Measurements from ENCODE around the gene VAV3. TPM values are rescaled to one million over a fixed set of nuclear protein-coding genes. Genes with fewer than 3 reads are reported as not detected.

VAV3 gene
- total and polyA plus RNA-seq, 9 of the 15 experiments (the other 6 are each of a cell fraction or from before 2014, with no cell fraction given) = not detected

GRCh38 chr1:107949467-107950253 lies 15.3 kb downstream of the VAV3 start:
- H3K27me3 ChIP-seq (ENCODE audit: control insufficient read depth in 2 of 2, insufficient read depth in 2 of 2, low read length in 2 of 2) = no peaks in the 10 kb centered on the region
- H3K4me2 ChIP-seq (ENCODE audit: insufficient read depth, low read length) = no peak overlapping the region
- H3K9me1 ChIP-seq (ENCODE audit: control insufficient read depth, insufficient read depth, low read length) = no peaks in the 10 kb centered on the region
- in situ Hi-C loops (cut with MboI) = no loop called here
- no peak overlapping the region for H3K9ac ChIP-seq (ENCODE audit: insufficient read depth in 1 of 2, low read depth in 2 of 2, low read length in 2 of 2)
- no peaks in the 10 kb centered on the region for H3K4me1 ChIP-seq (replicated peaks in 1 of 2; ENCODE audit: control insufficient read depth in 2 of 2, insufficient read depth in 2 of 2, low read length in 2 of 2)
- H3K4me3 ChIP-seq = no peak overlapping the region
- BruUV-seq (replicated peaks) = no TSS peak
- intact Hi-C loops (cut with micrococcal nuclease) = no loop called here
- H3K79me2 ChIP-seq (ENCODE audit: control insufficient read depth, insufficient read depth, low read length) = no peaks in the 10 kb centered on the region
- H3K27ac ChIP-seq (ENCODE audit: extremely low read depth, low read depth, low read length) = no peak overlapping the region
- FAIRE-seq = no peak
- H3K9me3 ChIP-seq (replicated peaks; ENCODE audit: control insufficient read depth, insufficient read depth, low read depth, low read length) = no peaks in the 10 kb centered on the region
- H3K36me3 ChIP-seq (ENCODE audit: control insufficient read depth, insufficient read depth, low read length) = no peaks in the 10 kb centered on the region
- no peak for DNase-seq (ENCODE audit: extremely low read depth in 1 of 4, low spot score in 3 of 4)
- WGBS (ENCODE audit: insufficient coverage, low coverage, missing lambda C conversion rate) = 0% methylated on average over 3 of the region's 3 CpGs
- no peaks in the 10 kb centered on the region for H4K20me1 ChIP-seq (replicated peaks; ENCODE audit: control insufficient read depth, insufficient read depth, low read length)
- H2AFZ ChIP-seq (ENCODE audit: low read depth, low read length) = no peak overlapping the region
- CTCF ChIA-PET (ENCODE audit: low intra/inter-chr PET ratio) = no interaction called here
- ATAC-seq = no peak
- POLR2A ChIA-PET = interaction anchor here (0.6 kb wide), 1 partner anchor 19 kb away, joined by 3 read pairs; no protein-coding TSS in a partner anchor
- TF ChIP-seq RFX5 (IDR thresholded peaks at IDR 0.05; ENCODE audit: low read depth, low read length) (no peak), ZNF23 (CRISPR knock-in tag; IDR thresholded peaks at IDR 0.05) (no peak), SNIP1 (IDR thresholded peaks at IDR 0.05; ENCODE audit: low read depth) (no peak), SFPQ (IDR thresholded peaks at IDR 0.05; ENCODE audit: low read depth, low read length) (no peak), BDP1 (IDR thresholded peaks at IDR 0.05; ENCODE audit: insufficient read depth, insufficient read length) (no peak), RNF219 (CRISPR knock-in tag; IDR thresholded peaks at IDR 0.05) (no peak), CREBBP (IDR thresholded peaks at IDR 0.05; ENCODE audit: low read depth, low read length) (no peak), IFI16 (CRISPR knock-in tag; IDR thresholded peaks at IDR 0.05) (no peak), HMG20B (CRISPR knock-in tag; IDR thresholded peaks at IDR 0.05) (no peak), ZNF695 (CRISPR knock-in tag; IDR thresholded peaks at IDR 0.05) (no peak), SNRNP70 (optimal IDR thresholded peaks at IDR 0.05; ENCODE audit: low read depth, low read length) (no peak), MBD2 (IDR thresholded peaks at IDR 0.05; ENCODE audit: borderline replicate concordance, low read depth) (no peak), ZBTB2 (IDR thresholded peaks at IDR 0.05) (no peak), NFXL1 (CRISPR knock-in tag; IDR thresholded peaks at IDR 0.05) (no peak), MEF2D (tag; conservative IDR thresholded peaks at IDR 0.05; ENCODE audit: low read depth) (no peak), POLR2AphosphoS2 (IDR thresholded peaks at IDR 0.05; ENCODE audit: low read length) (no peak), C11orf30 (IDR thresholded peaks at IDR 0.05; ENCODE audit: low read depth) (no peak), MYBL2 (IDR thresholded peaks at IDR 0.05; ENCODE audit: low read depth) (no peak), MYBL2 (CRISPR knock-in tag; IDR thresholded peaks at IDR 0.05; ENCODE audit: borderline replicate concordance) (no peak), TAL1 (IDR thresholded peaks at IDR 0.05) (no peak)
